H7 (cell line): Measurements from ENCODE around the gene CPNE4. TPM values are rescaled to one million over a fixed set of nuclear protein-coding genes. Genes with fewer than 3 reads are reported as not detected.
A peak's percentile ranks its signal among the peaks of the same experiment; 100 is the strongest.
"Not testable (repeated sequence)": the region's sequence is repeated elsewhere in the genome, so short reads cannot be mapped to it uniquely, and the experiment has no call there.

Source experiments
- DNase-seq: peaks from one replicate; pipeline ENCODE4 v3.0.0; 2012
- H3K27me3 ChIP-seq: 2 replicates; pipeline ENCODE4 v1.6.0; 2011; ENCODE audit warnings: mild to moderate bottlenecking, low read length; ENCODE audit not compliant: control insufficient read depth, insufficient read depth
- H3K36me3 ChIP-seq: replicated peaks from 2 replicates; pipeline ENCODE4 v1.5.1; 2011; ENCODE audit warnings: low read length; ENCODE audit not compliant: control insufficient read depth, insufficient read depth
- H3K4me3 ChIP-seq: 2 replicates; pipeline ENCODE4 v1.5.1; 2011; ENCODE audit warnings: low read depth, mild to moderate bottlenecking, control low read depth, low read length, moderate library complexity; ENCODE audit not compliant: insufficient read depth
- total RNA-seq: library from RNA; depleted of rRNA; stranded (reverse); fragments of >200 nt; shearing (Covaris generic); gene quantifications from 2 replicates; pipeline ENCODE4 v1.2.3, GENCODE V29; 2014; rRNA removed

Gene CPNE4
- 0.55 and 0.83 TPM in 2 replicates for total RNA-seq

DNA sequence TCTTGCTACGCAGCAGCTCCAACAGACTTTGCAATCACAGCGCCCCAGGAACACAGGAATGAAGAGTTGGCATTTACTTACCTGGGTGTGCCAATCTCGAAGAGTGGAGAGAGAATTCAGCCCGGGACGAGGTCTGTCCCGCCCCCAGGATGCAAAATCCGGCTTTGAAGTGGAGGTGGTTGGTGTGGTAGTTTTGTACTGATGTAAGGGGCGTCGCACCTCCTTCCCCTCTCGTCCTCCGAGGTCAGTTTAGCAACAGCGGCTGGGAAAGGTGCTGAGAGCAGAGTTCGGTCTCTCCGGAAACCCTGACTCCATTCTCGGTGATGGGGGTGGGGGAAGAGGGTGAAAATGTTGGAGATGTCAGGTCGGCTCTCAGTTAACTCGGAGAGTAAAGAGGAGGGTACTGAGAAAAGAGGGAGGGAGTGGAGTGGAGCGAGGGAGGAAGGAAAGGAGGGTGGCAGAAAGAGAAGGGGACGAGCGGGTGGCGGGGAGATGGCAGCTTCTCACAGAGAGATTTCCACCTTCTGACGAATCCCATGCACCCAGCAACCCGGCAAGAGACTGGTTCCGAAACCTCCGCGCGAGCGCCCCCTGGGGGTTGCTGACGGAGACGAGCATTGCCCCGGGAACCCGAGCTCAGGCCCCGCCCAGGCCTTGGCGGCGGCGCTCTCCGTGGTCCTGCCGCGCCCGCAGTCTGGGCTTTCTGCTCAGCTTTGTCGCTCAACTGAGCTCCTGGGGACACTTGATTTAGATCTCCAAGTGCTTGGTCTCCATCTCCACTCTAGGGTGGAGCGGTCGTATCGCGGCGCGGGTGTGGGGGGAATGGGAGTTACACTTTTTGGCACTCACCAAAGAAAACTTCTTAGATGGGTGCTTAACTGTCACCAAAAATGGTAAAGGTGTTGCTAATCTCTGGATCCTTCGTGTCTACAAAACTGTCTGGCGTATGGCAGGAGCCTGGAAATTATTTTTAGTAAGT, at the start of gene CPNE4:
Gene CPNE4 (minus strand): TSS at position 529 of the 979 bp plus-strand sequence.
- Histone ChIP-seq H3K36me3 (no peaks in the 10 kb centered on the region), H3K4me3 (peak within 1 kb of the TSS; percentile 65), H3K27me3 (peaks cover 16% of the 10 kb centered on the region)
- peak; percentile 93 for DNase-seq

DNA sequence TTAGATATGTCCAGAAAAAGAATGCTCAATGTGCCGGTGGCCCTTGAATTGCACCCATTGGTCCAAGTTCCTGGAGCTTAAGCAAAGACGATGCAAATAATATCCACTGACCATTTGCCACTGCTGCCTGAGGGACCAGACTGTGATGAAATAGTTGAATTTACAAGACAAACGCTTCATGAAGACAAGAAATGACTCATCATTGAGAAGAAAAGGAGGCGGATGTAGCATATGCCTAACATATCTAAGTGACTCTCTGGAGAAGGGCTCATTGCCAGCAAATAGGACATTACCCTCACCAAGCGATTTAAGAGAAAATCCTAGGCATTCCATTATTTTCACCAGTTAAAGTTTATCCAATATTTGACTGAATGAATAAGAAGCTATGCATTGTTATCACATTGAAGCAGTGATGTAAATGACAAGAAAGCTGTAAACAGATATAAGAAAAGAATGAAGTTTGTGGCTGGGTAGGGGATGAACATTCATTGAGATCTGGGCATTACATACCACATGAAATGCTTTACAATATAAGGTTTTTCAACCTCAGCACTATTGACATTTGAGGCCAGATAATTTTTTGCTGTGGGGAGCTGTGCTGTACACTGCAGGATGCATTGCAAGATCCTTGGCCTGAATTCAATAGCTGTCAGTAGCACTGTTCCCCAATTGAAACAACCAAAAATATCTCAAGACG, 48.9 kb upstream of the CPNE4 start:
- DNase-seq: peak; percentile 23
- Histone ChIP-seq H3K27me3 (no peaks in the 10 kb centered on the region), H3K4me3 (no peak overlapping the region), H3K36me3 (no peaks in the 10 kb centered on the region)

DNA sequence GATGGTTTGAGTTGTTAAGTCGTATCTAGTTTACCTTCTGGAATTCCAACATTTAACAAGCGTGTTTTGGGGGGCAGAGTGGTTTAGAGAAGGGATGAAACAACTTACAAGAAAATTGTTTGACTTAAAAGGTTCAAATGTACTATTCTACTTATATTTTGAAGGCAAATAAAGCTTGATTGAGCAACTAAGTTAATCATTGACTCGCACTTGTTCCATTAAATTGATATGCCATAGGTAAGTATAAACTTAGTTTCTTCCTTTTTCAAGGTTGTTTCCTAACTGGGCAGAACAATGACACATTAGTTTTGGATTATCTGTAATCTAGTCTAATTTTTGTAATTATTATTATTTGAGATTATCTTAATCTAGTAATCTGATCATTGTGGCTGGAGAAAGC, 48.3 kb upstream of the CPNE4 start:
- Histone ChIP-seq H3K36me3 (no peaks in the 10 kb centered on the region), H3K4me3 (no peak overlapping the region), H3K27me3 (no peaks in the 10 kb centered on the region)
- DNase-seq: no peak

DNA sequence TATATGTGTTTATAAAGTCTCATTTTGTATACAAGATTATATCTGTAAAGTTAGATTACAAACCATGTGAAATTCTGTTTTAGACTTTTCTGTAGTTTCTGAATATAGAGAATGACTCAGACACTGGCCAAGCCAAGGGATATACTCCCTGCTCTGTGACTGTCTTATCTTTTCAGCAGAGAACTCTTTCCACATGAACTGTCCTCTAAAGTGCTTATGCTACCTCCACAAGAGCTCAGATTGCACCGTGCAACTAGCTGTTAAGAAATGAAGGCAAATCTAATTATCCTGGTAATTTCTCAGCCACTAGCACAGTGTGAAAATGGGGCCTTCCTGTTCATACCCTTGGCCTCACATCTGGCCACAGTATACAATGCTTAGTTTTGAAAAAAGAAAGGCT, 44.3 kb upstream of the CPNE4 start:
- H3K36me3 ChIP-seq: no peaks in the 10 kb centered on the region
- no peaks in the 10 kb centered on the region for H3K27me3 ChIP-seq
- DNase-seq: no peak
- no peak overlapping the region for H3K4me3 ChIP-seq

DNA sequence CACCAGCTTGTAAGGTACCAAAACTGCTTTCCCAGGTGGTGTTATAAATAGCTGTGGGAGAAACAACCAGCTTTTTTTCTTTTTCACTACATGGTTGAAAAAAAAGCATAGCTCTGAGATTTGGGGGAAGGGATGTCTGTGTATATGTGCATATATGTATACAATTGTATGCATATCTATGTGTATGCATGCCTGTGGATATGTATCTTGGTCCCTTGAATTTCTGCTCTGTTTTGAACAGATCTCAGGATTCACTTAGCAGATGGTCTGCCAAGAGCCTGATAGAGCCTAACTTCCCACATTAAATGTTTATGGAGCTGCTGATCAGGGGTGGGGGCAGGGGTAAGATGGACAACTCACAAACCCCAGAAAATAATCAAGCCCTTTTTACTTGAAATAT, 39.0 kb upstream of the CPNE4 start:
- no peaks in the 10 kb centered on the region for H3K36me3 ChIP-seq
- H3K4me3 ChIP-seq: no peak overlapping the region
- DNase-seq: no peak
- H3K27me3 ChIP-seq: peaks cover 21% of the 10 kb centered on the region

DNA sequence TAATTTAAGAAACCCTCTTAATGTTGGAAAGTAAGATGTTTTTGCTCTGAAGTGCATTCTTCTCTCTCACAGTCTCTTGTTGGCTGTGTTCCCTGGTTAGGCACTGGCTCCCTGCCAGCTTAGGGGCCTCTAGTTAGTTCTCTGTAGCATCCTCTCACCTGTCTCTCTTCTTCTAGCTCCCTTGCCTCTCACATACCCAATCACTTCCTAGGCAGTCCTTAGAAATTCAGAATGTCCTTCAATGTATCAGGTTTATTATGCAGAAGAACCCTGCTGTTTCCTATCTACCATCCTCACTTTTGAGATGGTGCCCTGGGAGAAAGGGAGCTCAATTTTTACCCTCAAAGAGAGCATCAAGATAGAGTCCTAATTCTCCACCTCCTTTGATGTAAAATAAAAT, 36.2 kb upstream of the CPNE4 start:
- H3K27me3 ChIP-seq: peaks cover 21% of the 10 kb centered on the region
- H3K4me3 ChIP-seq: no peak overlapping the region
- peak; percentile 14 for DNase-seq
- H3K36me3 ChIP-seq: no peaks in the 10 kb centered on the region

DNA sequence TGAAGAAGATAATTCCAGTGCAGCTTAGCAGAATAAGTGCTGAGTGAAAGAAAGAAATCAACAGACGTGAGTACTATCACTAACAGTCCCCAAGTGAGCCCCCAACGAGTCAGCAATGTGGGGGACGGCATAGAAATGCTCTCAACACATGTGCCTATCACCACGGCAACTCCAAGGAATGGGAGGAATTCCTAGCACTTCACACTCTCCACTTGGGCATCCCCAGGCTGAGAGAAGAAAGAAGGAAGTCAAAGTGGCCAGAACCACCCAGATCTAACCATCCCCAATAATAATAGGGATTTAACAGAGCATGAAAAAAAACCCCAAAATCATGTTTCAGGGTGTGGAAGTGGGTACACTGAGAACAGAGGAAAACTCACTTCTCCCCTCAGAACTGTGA, 29.3 kb upstream of the CPNE4 start:
- Histone ChIP-seq H3K27me3 (no peaks in the 10 kb centered on the region), H3K4me3 (no peak overlapping the region), H3K36me3 (no peaks in the 10 kb centered on the region)
- peak; percentile 16 for DNase-seq

DNA sequence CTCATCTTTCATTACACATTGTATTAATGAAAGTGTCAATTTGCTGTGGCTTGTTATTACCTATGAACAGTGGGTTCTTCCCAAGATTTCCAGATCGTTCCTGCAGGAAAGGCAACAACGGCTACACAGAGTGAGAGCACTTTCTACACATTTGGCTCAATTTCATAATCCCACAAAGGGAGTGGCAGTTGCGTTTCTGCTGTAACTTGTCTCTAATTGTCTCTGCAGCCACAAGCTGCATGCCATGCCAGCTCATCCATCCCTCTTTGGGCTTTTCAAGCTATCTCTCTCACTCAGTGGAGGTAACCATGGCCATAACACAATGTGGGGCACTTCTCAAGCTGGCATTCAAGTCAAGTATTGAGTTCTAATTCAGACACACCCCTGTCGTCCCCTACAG, 27.7 kb upstream of the CPNE4 start:
- Histone ChIP-seq H3K36me3 (no peaks in the 10 kb centered on the region), H3K4me3 (no peak overlapping the region), H3K27me3 (no peaks in the 10 kb centered on the region)
- DNase-seq: no peak

DNA sequence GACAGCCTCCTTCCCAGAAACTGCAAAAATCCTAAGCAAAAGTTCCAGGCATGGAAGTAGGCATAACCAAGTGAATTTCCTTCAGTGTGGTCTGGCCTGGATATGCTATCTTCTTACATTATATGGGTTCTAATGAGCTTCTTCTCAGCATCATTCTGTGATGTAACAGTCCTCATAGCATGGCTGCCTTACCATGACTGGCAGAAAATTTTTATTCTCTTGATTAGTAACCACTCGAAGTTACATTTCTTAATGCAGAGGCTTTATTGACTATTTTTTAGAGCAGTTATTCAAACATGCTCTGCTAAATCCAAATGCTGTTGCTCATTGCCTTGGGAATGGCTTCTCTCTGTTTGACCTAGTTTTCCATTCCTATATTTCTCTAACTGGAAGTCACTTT, 21.1 kb upstream of the CPNE4 start:
- no peak for DNase-seq
- Histone ChIP-seq H3K4me3 (no peak overlapping the region), H3K36me3 (no peaks in the 10 kb centered on the region), H3K27me3 (no peaks in the 10 kb centered on the region)

DNA sequence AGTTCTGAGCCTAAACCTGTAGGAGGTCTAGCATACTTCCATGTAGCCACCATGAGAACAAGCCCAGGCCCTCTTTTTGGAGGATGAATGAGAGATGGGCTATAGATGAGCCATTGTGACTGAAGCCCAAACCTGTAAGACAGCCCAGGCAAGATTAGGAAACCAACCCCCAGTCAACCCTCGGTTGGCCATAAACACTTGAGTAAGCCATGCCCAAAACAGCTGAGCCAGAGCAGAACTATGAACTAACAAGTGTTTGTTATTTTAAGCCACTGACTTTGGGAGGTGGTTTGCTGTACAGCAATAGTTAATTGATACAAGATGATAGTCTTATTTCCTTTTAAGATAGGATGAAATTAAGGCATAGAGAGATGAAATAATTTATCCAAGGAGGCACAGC, 12.4 kb upstream of the CPNE4 start:
- no peaks in the 10 kb centered on the region for H3K27me3 ChIP-seq
- H3K36me3 ChIP-seq: no peaks in the 10 kb centered on the region
- no peak overlapping the region for H3K4me3 ChIP-seq
- no peak for DNase-seq

DNA sequence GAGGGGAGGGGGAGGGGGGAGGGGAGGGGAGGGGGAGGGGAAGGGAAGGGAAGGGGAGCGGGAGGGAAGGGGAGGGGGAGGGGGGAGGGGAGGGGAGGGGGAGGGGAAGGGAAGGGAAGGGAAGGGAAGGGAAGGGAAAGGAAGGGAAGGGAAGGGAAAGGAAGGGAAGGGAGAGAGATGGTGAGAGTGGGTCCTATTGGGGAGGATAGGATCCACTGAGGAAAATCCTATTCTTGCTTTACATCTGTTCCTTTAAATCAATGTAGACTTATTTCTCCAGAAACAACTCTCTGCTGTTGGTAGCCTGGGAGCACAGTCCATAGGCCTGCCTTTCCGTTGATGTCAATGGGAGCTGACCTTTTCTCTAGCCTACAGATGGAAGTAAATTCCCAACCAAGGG, 10.1 kb upstream of the CPNE4 start:
- not testable (repeated sequence) for H3K36me3 ChIP-seq, H3K4me3 ChIP-seq, H3K27me3 ChIP-seq, DNase-seq

DNA sequence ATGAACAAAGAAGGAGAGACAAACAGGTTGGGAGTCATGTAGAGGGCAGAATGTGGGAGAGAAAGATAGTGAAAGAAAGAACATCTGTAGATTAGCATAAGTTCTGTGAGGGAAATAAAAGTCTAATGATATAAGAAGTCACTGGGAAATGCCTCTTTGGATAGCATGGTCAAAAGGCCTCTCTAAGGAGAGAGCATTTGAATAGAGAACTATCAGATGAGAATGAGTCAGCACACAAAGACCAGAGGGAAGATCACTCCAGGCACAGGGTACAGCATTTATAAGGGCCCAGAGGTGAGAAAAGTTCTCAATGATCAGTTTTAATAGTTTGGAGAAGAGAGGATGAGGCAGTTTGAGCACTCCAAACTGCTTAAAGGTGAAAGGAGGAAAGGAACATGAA, 7.9 kb upstream of the CPNE4 start:
- Histone ChIP-seq H3K27me3 (no peaks in the 10 kb centered on the region), H3K36me3 (no peaks in the 10 kb centered on the region), H3K4me3 (no peak overlapping the region)
- DNase-seq: no peak

DNA sequence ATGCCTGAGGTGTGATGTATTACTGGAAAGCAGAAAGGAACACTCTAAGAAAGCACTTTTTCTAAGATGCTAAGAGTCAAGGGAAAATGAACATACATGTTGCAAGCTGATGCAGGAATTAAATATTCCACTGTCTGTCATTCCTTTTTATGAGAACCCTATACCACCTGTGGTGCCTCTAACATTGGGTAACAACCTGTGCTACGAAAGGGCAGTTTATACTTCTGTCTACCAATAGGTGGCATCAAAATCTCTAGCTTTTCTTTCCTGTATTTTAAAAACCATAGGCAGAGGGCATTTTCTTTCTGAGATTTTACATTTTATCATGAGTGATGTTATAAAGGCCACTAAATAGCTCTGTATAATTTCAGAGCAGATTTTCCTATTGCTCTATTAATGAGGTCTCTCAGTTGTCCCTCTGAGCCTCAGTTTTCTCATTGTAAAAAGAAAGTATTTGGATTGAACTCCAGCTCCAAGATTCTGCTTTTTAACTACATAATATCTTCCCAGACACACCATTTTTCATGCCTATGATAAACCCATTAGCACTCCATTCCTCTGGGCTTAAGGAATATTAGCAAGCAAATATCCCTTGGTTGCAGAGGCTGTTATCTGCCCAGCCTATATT, 3.5 kb upstream of the CPNE4 start:
- DNase-seq: peak; percentile 60
- Histone ChIP-seq H3K27me3 (peaks cover 11% of the 10 kb centered on the region), H3K36me3 (no peaks in the 10 kb centered on the region), H3K4me3 (no peak overlapping the region)

DNA sequence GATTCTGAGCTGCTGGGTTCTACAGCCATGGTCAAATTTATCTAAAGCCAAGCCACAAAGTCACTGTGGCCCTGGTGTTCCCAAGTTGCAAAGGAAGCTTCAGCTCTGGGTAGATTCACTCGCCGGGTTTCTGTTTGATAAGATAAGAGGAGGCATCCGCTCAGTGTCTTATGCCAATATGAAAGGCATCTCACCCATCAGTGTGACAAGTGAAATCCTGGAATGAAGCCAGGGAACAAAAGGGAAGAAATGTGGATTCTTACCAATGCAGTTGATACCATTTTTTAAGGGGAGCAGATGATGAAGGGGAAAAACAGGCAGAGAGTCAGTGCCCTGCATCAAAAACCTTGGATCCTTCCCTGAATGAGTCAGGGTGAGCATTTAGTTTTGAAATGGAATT, 2.8 kb upstream of the CPNE4 start:
- DNase-seq: no peak
- H3K4me3 ChIP-seq: no peak overlapping the region
- H3K27me3 ChIP-seq: peaks cover 16% of the 10 kb centered on the region
- no peaks in the 10 kb centered on the region for H3K36me3 ChIP-seq

DNA sequence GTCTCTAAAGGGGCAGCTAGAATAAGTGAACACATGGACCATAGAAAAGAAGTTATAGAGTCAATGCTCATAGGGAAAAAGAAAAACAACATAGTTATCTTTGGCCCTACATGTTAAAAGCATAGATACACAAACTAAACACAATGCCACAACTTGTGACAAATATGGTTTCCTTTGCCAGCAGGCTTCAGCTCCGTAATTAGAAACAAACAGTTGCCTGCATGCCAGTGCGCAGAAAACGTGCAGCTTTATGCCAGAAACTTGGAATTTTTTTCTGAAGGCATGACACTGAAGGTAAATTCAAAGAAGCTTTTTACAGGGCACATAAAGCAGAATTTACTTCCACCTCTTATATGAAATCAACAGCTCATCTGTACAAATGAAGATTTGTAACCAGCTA, 2.2 kb upstream of the CPNE4 start:
- Histone ChIP-seq H3K27me3 (peaks cover 16% of the 10 kb centered on the region), H3K4me3 (no peak overlapping the region), H3K36me3 (no peaks in the 10 kb centered on the region)
- no peak for DNase-seq
